ENCODE results near the gene ALAD.

ALAD gene

GRCh38 chr9:113389451-113389850, 11.6 kb downstream of the ALAD start:
- H3K36me3 ChIP-seq (ENCODE audit: control insufficient read depth, low read length) = peaks cover 5% of the 10 kb centered on the region; the same call in 1 of the 2 replicates
- H3K9me3 ChIP-seq (ENCODE audit: control insufficient read depth, insufficient read depth, low read length) = no peaks in the 10 kb centered on the region
- TF ChIP-seq EZH2phosphoT487 (IDR thresholded peaks at IDR 0.05; ENCODE audit: borderline replicate concordance, low read length) (no peak), CTCF (IDR thresholded peaks at IDR 0.05; ENCODE audit: low read depth, low read length, poor library complexity, severe bottlenecking) (no peak)
- no peak overlapping the region for H3K4me2 ChIP-seq (ENCODE audit: low read length)
- H3K4me1 ChIP-seq (ENCODE audit: control insufficient read depth, low read length) = no peaks in the 10 kb centered on the region
- H4K20me1 ChIP-seq (ENCODE audit: control insufficient read depth, insufficient read depth, low read depth, low read length) = no peaks in the 10 kb centered on the region
- H3K4me3 ChIP-seq (ENCODE audit: low read length) = no peak overlapping the region
- H3K27ac ChIP-seq (ENCODE audit: low read depth, low read length) = no peak overlapping the region
- H3K9me2 ChIP-seq (replicated peaks; ENCODE audit: control insufficient read depth, low read length) = no peaks in the 10 kb centered on the region
- H3F3A ChIP-seq (ENCODE audit: control insufficient read depth, insufficient read depth) = no peaks in the 10 kb centered on the region
- H3K27me3 ChIP-seq (ENCODE audit: control insufficient read depth, low read length) = no peaks in the 10 kb centered on the region
- H3K79me2 ChIP-seq (ENCODE audit: control insufficient read depth, low read length) = no peaks in the 10 kb centered on the region

GRCh38 chr9:113388833-113389232, 12.3 kb downstream of the ALAD start:
- Histone ChIP-seq H3K27ac (ENCODE audit: low read depth, low read length) (no peak overlapping the region), H4K20me1 (ENCODE audit: control insufficient read depth, insufficient read depth, low read depth, low read length) (no peaks in the 10 kb centered on the region), H3K9me2 (replicated peaks; ENCODE audit: control insufficient read depth, low read length) (no peaks in the 10 kb centered on the region), H3K79me2 (ENCODE audit: control insufficient read depth, low read length) (no peaks in the 10 kb centered on the region), H3K4me1 (ENCODE audit: control insufficient read depth, low read length) (no peaks in the 10 kb centered on the region), H3F3A (ENCODE audit: control insufficient read depth, insufficient read depth) (no peaks in the 10 kb centered on the region), H3K4me2 (ENCODE audit: low read length) (no peak overlapping the region), H3K36me3 (ENCODE audit: control insufficient read depth, low read length) (peaks cover 5% of the 10 kb centered on the region; the same call in 1 of the 2 replicates), H3K4me3 (ENCODE audit: low read length) (no peak overlapping the region), H3K9me3 (ENCODE audit: control insufficient read depth, insufficient read depth, low read length) (no peaks in the 10 kb centered on the region), H3K27me3 (ENCODE audit: control insufficient read depth, low read length) (no peaks in the 10 kb centered on the region)
- no peak for TF ChIP-seq CTCF (IDR thresholded peaks at IDR 0.05; ENCODE audit: low read depth, low read length, poor library complexity, severe bottlenecking)

- H3K4me3 ChIP-seq (ENCODE audit: low read length) = no peak overlapping the region
- H3K27ac ChIP-seq (ENCODE audit: low read depth, low read length) = no peak overlapping the region
- no peaks in the 10 kb centered on the region for H4K20me1 ChIP-seq (ENCODE audit: control insufficient read depth, insufficient read depth, low read depth, low read length)
- H3K4me2 ChIP-seq (ENCODE audit: low read length) = no peak overlapping the region
- H3K4me1 ChIP-seq (ENCODE audit: control insufficient read depth, low read length) = no peaks in the 10 kb centered on the region
- no peaks in the 10 kb centered on the region for H3K79me2 ChIP-seq (ENCODE audit: control insufficient read depth, low read length)
- no peaks in the 10 kb centered on the region for H3F3A ChIP-seq (ENCODE audit: control insufficient read depth, insufficient read depth)
- no peaks in the 10 kb centered on the region for H3K9me2 ChIP-seq (replicated peaks; ENCODE audit: control insufficient read depth, low read length)
- TF ChIP-seq CTCF (IDR thresholded peaks at IDR 0.05; ENCODE audit: low read depth, low read length, poor library complexity, severe bottlenecking) (no peak), EZH2phosphoT487 (IDR thresholded peaks at IDR 0.05; ENCODE audit: borderline replicate concordance, low read length) (no peak)
- peaks cover 5% of the 10 kb centered on the region; the same call in 1 of the 2 replicates for H3K36me3 ChIP-seq (ENCODE audit: control insufficient read depth, low read length)
- H3K9me3 ChIP-seq (ENCODE audit: control insufficient read depth, insufficient read depth, low read length) = no peaks in the 10 kb centered on the region
- H3K27me3 ChIP-seq (ENCODE audit: control insufficient read depth, low read length) = no peaks in the 10 kb centered on the region
These were observed 13.4 kb downstream of the ALAD start for GRCh38 chr9:113387560-113388230.

All from DOHH2 (cell line).